Fibroblast of the aortic adventitia (primary cell): ENCODE data around the gene YBX3. TPM values are rescaled to one million over a fixed set of nuclear protein-coding genes. Genes with fewer than 3 reads are reported as not detected.

Experiments
- DNase-seq: peaks from one replicate; pipeline ENCODE4 v3.0.0-alpha.2; 2010; ENCODE audit warnings: low read depth
- H3K4me3 ChIP-seq: 2 replicates; pipeline ENCODE4 v1.5.1; 2011; ENCODE audit warnings: low read depth, mild to moderate bottlenecking, control low read depth, low read length, moderate library complexity
- total RNA-seq: library from RNA; depleted of rRNA; stranded (reverse); fragments of >200 nt; gene quantifications from 2 replicates; pipeline ENCODE4 v1.2.3, GENCODE V29; 2012; ENCODE audit warnings: low replicate concordance
- TF ChIP-seq, protein P1 (sequence below): IDR thresholded peaks from 2 replicates; pipeline ENCODE4 v1.5.1; 2011; ENCODE audit warnings: mild to moderate bottlenecking, low read length, control low read depth, inconsistent platforms; ENCODE audit not compliant: insufficient read depth

YBX3 gene
- total RNA-seq, result 139 and 191 TPM in 2 replicates

DNA sequence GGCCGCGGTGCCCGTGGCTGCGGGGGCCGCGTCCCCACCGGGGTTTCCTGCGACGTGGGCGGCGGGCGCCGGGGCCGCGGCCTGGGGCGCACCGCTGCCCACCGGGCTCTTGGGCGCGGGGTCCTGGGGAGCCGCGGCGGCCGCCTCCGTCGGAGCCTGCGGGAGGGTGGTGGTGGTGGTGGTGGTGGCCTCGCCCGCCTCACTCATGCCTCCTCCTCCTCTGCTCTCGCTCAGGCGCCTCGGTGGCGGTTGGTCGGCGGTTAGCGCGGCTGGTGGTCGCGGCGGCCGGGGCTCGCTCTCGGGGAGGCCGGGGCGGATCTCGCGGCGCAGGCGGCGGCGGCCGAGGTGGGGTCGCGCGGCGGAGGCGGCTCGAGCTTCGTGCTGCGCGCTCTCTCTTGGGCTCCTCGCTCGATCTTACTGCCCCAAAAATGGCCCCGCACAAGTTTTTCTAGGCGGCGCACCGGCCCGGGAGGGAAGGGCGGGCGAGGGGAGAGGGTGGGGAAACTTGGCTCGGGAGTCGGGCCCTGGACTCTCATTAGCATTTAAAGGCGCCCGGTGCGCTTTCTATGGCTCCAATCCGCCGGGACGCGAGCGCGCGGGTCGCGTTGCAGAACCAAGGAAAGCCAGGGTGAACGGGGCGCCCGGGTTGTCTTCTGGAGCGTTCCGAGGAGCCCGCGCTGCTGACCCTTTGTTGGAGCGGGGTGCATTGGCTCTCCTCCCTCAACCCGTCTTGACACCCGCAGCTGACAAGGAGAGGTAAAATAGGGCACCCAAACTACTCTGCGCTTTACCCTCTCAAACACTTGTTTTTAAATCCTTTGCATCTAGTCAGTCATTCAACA is at the start of gene YBX3:
YBX3 (minus strand) TSS at position 419 of the 842 bp plus-strand sequence; CDS start at position 207, 212 bp downstream.
- TF ChIP-seq, protein P1, sequence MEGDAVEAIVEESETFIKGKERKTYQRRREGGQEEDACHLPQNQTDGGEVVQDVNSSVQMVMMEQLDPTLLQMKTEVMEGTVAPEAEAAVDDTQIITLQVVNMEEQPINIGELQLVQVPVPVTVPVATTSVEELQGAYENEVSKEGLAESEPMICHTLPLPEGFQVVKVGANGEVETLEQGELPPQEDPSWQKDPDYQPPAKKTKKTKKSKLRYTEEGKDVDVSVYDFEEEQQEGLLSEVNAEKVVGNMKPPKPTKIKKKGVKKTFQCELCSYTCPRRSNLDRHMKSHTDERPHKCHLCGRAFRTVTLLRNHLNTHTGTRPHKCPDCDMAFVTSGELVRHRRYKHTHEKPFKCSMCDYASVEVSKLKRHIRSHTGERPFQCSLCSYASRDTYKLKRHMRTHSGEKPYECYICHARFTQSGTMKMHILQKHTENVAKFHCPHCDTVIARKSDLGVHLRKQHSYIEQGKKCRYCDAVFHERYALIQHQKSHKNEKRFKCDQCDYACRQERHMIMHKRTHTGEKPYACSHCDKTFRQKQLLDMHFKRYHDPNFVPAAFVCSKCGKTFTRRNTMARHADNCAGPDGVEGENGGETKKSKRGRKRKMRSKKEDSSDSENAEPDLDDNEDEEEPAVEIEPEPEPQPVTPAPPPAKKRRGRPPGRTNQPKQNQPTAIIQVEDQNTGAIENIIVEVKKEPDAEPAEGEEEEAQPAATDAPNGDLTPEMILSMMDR, result no peak
- peak; percentile 82 for DNase-seq
- H3K4me3 ChIP-seq, result peak within 1 kb of the TSS; percentile 96

DNA sequence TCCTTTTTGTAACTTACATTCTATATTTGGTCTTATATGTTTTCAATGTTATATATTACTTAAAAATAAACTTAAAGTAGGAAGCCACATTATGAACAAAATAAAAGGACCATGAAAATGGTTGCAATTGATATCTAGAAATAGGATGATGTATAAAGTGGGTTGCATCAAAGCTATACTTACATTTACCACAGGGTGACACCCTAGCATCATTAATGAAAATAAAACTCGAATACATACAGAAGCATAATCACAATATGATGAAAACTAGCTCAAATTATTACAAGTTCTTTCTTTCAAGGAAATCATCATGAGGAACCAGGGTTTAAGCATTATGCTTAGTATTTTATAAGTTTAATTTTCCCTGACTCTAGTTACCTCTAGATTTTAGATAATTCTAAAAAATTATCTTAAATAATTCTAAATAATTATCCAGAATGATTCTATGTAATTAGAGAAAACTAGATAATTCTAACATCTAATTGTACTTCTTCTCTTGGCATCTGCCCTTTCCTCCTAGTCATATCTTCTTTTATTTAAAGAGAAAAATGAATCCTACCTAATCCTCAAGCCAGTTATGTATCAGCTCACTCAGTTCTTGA is 48.1 kb upstream of the YBX3 start:
- peak; percentile 71 for DNase-seq
- TF ChIP-seq, protein P1, result peak; percentile 58
- H3K4me3 ChIP-seq, result no peak overlapping the region

DNA sequence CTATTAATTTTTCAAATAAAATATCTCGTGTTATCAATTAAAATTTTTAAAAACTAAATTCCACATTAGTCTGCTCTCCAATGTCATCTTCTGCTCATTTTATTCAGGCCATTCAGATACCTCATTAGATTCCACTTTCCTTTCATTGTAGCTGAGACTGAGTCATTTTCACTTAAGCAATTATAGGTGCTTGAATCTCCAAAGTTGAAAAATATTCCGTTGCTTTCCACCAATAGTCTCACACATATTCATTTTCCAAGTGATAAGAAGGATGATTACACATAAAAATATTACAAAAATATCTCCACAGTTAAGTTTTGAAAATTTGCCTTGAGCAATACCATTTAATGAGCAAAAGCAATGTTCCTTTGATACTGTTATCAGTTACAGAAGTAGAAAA is 36.5 kb upstream of the YBX3 start:
- DNase-seq, result no peak
- H3K4me3 ChIP-seq, result no peak overlapping the region
- TF ChIP-seq, protein P1, result no peak

DNA sequence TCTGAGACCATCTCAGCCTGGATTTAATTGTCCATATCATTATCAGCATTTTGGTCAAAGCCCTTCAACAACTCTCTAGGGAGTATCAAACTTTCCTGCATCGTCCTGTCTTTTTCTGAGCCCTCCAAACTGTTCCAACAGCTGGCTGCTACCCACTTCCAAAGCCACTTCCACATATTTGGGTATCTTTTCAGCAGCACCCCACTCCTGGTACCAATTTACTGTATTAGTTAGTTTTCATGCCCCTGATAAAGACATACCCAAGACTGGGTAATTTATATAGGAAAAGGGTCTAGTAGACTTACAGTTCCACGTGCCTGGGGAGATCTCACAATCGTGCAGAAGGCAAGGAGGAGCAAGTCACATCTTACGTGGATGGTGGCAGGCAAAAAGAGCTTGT is 33.1 kb upstream of the YBX3 start:
- TF ChIP-seq, protein P1, result no peak
- H3K4me3 ChIP-seq, result no peak overlapping the region
- DNase-seq, result no peak

DNA sequence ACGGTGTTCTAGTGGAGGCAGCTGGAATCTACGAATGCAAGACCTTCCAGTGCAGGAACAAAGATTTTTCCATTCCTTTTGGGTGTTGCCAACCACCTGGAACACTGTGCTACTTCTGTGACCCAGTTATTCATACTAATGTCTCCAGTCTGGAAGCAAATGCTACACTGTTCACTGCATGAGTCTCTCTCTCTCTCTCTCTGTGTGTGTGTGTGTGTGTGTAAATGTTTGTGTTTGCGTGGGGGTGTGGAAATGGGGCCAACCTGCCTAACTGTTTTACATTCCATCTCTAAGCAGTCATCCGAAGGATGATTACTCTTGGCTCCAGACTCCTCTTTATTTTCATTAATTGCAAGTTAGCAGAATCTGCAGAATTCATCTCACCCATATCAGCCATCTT is 29.9 kb upstream of the YBX3 start:
- TF ChIP-seq, protein P1, result no peak
- no peak overlapping the region for H3K4me3 ChIP-seq
- DNase-seq, result peak; percentile 9

DNA sequence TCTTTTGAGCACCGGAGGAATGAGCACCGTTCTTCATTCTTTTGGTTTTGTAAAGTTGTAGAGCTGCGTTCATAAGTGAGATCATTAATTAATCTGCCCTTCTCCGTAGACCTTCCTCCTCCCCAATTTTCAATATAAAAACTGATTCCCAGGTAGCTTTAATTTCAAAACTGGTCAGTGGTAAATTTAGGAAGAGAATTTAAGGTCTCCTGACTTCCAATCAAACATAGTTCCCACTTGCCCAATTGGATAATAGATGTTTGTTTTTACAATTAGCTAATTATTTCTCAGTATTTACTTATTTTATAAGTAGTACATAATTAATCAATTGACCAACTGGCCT is 27.2 kb upstream of the YBX3 start:
- no peak for DNase-seq
- TF ChIP-seq, protein P1, result no peak
- H3K4me3 ChIP-seq, result no peak overlapping the region
